ENCODE data around the gene RABL2B.

The RABL2B gene

GRCh38 chr22:50729391-50730012, 53.9 kb downstream of the RABL2B start:
- Histone ChIP-seq H3K36me3 (ENCODE audit: insufficient read depth, low read length) (no peaks in the 10 kb centered on the region), H3K9me3 (ENCODE audit: insufficient read depth, low read depth, low read length) (no peaks in the 10 kb centered on the region), H3K4me3 (ENCODE audit: low read length) (no peak overlapping the region), H3K9ac (ENCODE audit: low read depth, low read length) (no peak overlapping the region), H3K4me1 (ENCODE audit: insufficient read depth, low read length) (no peaks in the 10 kb centered on the region), H3K27ac (ENCODE audit: low read depth, low read length) (no peak overlapping the region), H3K27me3 (ENCODE audit: insufficient read depth, low read length) (peaks cover 28% of the 10 kb centered on the region)
- 92% methylated on average over 21 of the region's 21 CpGs for WGBS

GRCh38 chr22:50728523-50728931, 54.9 kb downstream of the RABL2B start:
- no peaks in the 10 kb centered on the region for H3K4me1 ChIP-seq (ENCODE audit: insufficient read depth, low read length)
- no peak overlapping the region for H3K4me3 ChIP-seq (ENCODE audit: low read length)
- WGBS = 74% methylated on average over 2 of the region's 2 CpGs
- H3K36me3 ChIP-seq (ENCODE audit: insufficient read depth, low read length) = no peaks in the 10 kb centered on the region
- no peak overlapping the region for H3K27ac ChIP-seq (ENCODE audit: low read depth, low read length)
- no peaks in the 10 kb centered on the region for H3K9me3 ChIP-seq (ENCODE audit: insufficient read depth, low read depth, low read length)
- H3K27me3 ChIP-seq (ENCODE audit: insufficient read depth, low read length) = peaks cover 20% of the 10 kb centered on the region
- H3K9ac ChIP-seq (ENCODE audit: low read depth, low read length) = no peak overlapping the region

GRCh38 chr22:50727678-50728522, 55.5 kb downstream of the RABL2B start:
- peaks cover 16% of the 10 kb centered on the region for H3K27me3 ChIP-seq (ENCODE audit: insufficient read depth, low read length)
- no peak overlapping the region for H3K4me3 ChIP-seq (ENCODE audit: low read length)
- no peak overlapping the region for H3K9ac ChIP-seq (ENCODE audit: low read depth, low read length)
- 88% methylated on average over 23 of the region's 23 CpGs for WGBS
- no peaks in the 10 kb centered on the region for H3K4me1 ChIP-seq (ENCODE audit: insufficient read depth, low read length)
- H3K36me3 ChIP-seq (ENCODE audit: insufficient read depth, low read length) = no peaks in the 10 kb centered on the region
- H3K9me3 ChIP-seq (ENCODE audit: insufficient read depth, low read depth, low read length) = no peaks in the 10 kb centered on the region
- H3K27ac ChIP-seq (ENCODE audit: low read depth, low read length) = no peak overlapping the region

GRCh38 chr22:50726643-50727340, 56.6 kb downstream of the RABL2B start:
- H3K27ac ChIP-seq (ENCODE audit: low read depth, low read length) = no peak overlapping the region
- WGBS = 93% methylated on average over 14 of the region's 14 CpGs
- H3K9ac ChIP-seq (ENCODE audit: low read depth, low read length) = no peak overlapping the region
- no peaks in the 10 kb centered on the region for H3K36me3 ChIP-seq (ENCODE audit: insufficient read depth, low read length)
- H3K4me1 ChIP-seq (ENCODE audit: insufficient read depth, low read length) = no peaks in the 10 kb centered on the region
- peaks cover 22% of the 10 kb centered on the region for H3K27me3 ChIP-seq (ENCODE audit: insufficient read depth, low read length)
- H3K9me3 ChIP-seq (ENCODE audit: insufficient read depth, low read depth, low read length) = no peaks in the 10 kb centered on the region
- no peak overlapping the region for H3K4me3 ChIP-seq (ENCODE audit: low read length)

GRCh38 chr22:50725597-50725996, 57.8 kb downstream of the RABL2B start:
- Histone ChIP-seq H3K4me1 (ENCODE audit: insufficient read depth, low read length) (no peaks in the 10 kb centered on the region), H3K9me3 (ENCODE audit: insufficient read depth, low read depth, low read length) (no peaks in the 10 kb centered on the region), H3K27ac (ENCODE audit: low read depth, low read length) (no peak overlapping the region), H3K4me3 (ENCODE audit: low read length) (no peak overlapping the region), H3K36me3 (ENCODE audit: insufficient read depth, low read length) (no peaks in the 10 kb centered on the region), H3K27me3 (ENCODE audit: insufficient read depth, low read length) (peaks cover 24% of the 10 kb centered on the region), H3K9ac (ENCODE audit: low read depth, low read length) (no peak overlapping the region)
- WGBS = 93% methylated on average over 7 of the region's 7 CpGs

GRCh38 chr22:50724616-50725015, 58.8 kb downstream of the RABL2B start:
- Histone ChIP-seq H3K4me1 (ENCODE audit: insufficient read depth, low read length) (no peaks in the 10 kb centered on the region), H3K27ac (ENCODE audit: low read depth, low read length) (no peak overlapping the region), H3K27me3 (ENCODE audit: insufficient read depth, low read length) (peaks cover 30% of the 10 kb centered on the region), H3K9ac (ENCODE audit: low read depth, low read length) (no peak overlapping the region), H3K36me3 (ENCODE audit: insufficient read depth, low read length) (no peaks in the 10 kb centered on the region), H3K9me3 (ENCODE audit: insufficient read depth, low read depth, low read length) (no peaks in the 10 kb centered on the region), H3K4me3 (ENCODE audit: low read length) (no peak overlapping the region)
- 94% methylated on average over 8 of the region's 8 CpGs for WGBS

- Histone ChIP-seq H3K36me3 (ENCODE audit: insufficient read depth, low read length) (no peaks in the 10 kb centered on the region), H3K4me3 (ENCODE audit: low read length) (no peak overlapping the region), H3K4me1 (ENCODE audit: insufficient read depth, low read length) (no peaks in the 10 kb centered on the region), H3K27me3 (ENCODE audit: insufficient read depth, low read length) (peaks cover 36% of the 10 kb centered on the region), H3K9me3 (ENCODE audit: insufficient read depth, low read depth, low read length) (no peaks in the 10 kb centered on the region), H3K9ac (ENCODE audit: low read depth, low read length) (no peak overlapping the region), H3K27ac (ENCODE audit: low read depth, low read length) (no peak overlapping the region)
- WGBS = 74% methylated on average over 7 of the region's 7 CpGs
Measured at GRCh38 chr22:50723991-50724390, 59.4 kb downstream of the RABL2B start.

GRCh38 chr22:50722716-50723428, 60.6 kb downstream of the RABL2B start:
- Histone ChIP-seq H3K9ac (ENCODE audit: low read depth, low read length) (no peak overlapping the region), H3K4me1 (ENCODE audit: insufficient read depth, low read length) (no peaks in the 10 kb centered on the region), H3K27ac (ENCODE audit: low read depth, low read length) (no peak overlapping the region), H3K27me3 (ENCODE audit: insufficient read depth, low read length) (peaks cover 47% of the 10 kb centered on the region), H3K36me3 (ENCODE audit: insufficient read depth, low read length) (no peaks in the 10 kb centered on the region), H3K9me3 (ENCODE audit: insufficient read depth, low read depth, low read length) (no peaks in the 10 kb centered on the region), H3K4me3 (ENCODE audit: low read length) (no peak overlapping the region)
- 90% methylated on average over 11 of the region's 12 CpGs for WGBS

- H3K27me3 ChIP-seq (ENCODE audit: insufficient read depth, low read length) = peaks cover 54% of the 10 kb centered on the region
- H3K9me3 ChIP-seq (ENCODE audit: insufficient read depth, low read depth, low read length) = no peaks in the 10 kb centered on the region
- WGBS = 91% methylated on average over 33 of the region's 33 CpGs
- H3K27ac ChIP-seq (ENCODE audit: low read depth, low read length) = no peak overlapping the region
- no peak overlapping the region for H3K4me3 ChIP-seq (ENCODE audit: low read length)
- no peak overlapping the region for H3K9ac ChIP-seq (ENCODE audit: low read depth, low read length)
- H3K4me1 ChIP-seq (ENCODE audit: insufficient read depth, low read length) = no peaks in the 10 kb centered on the region
- no peaks in the 10 kb centered on the region for H3K36me3 ChIP-seq (ENCODE audit: insufficient read depth, low read length)
Measured at GRCh38 chr22:50722048-50722701, 61.3 kb downstream of the RABL2B start.

- peaks cover 57% of the 10 kb centered on the region for H3K27me3 ChIP-seq (ENCODE audit: insufficient read depth, low read length)
- H3K4me1 ChIP-seq (ENCODE audit: insufficient read depth, low read length) = no peaks in the 10 kb centered on the region
- no peak overlapping the region for H3K27ac ChIP-seq (ENCODE audit: low read depth, low read length)
- 85% methylated on average over 32 of the region's 32 CpGs for WGBS
- no peaks in the 10 kb centered on the region for H3K36me3 ChIP-seq (ENCODE audit: insufficient read depth, low read length)
- H3K4me3 ChIP-seq (ENCODE audit: low read length) = no peak overlapping the region
- H3K9ac ChIP-seq (ENCODE audit: low read depth, low read length) = 0 out of 2 replicates have a peak overlapping the region, but pooled peaks have one; percentile 35
- no peaks in the 10 kb centered on the region for H3K9me3 ChIP-seq (ENCODE audit: insufficient read depth, low read depth, low read length)
Measured at GRCh38 chr22:50721257-50721844, 62.1 kb downstream of the RABL2B start.
